Stimulated activated memory B cell treated with anti-CD40 and anti-IgM and Interleukin-4, amounts not matched to agents 10 μg/mL and 1 μg/mL and 100 μg/mL, for 72 hours (primary cell): ENCODE data around the gene NUBPL.
"Not testable (repeated sequence)": the region's sequence is repeated elsewhere in the genome, so short reads cannot be mapped to it uniquely, and the experiment has no call there.

Experiments used
- ATAC-seq: fragments of 150-1000 bp; cut with Tn5 transposase; 2 replicates; pipeline ENCODE4 v1.10.0; 2021
- H3K27ac Mint-ChIP-seq: one replicate; pipeline ENCODE4 v1.8.0; 2022; ENCODE audit warnings: mild to moderate bottlenecking, mixed read lengths
- H3K27me3 Mint-ChIP-seq: one replicate; pipeline ENCODE4 v1.8.0; 2022; ENCODE audit warnings: mixed read lengths
- H3K36me3 Mint-ChIP-seq: one replicate; pipeline ENCODE4 v1.8.0; 2022; ENCODE audit warnings: mixed read lengths
- H3K4me1 Mint-ChIP-seq: one replicate; pipeline ENCODE4 v1.8.0; 2022; ENCODE audit warnings: mixed read lengths
- H3K4me3 Mint-ChIP-seq: one replicate; pipeline ENCODE4 v1.8.0; 2022; ENCODE audit warnings: mild to moderate bottlenecking, moderate library complexity, mixed read lengths
- H3K9me3 Mint-ChIP-seq: one replicate; pipeline ENCODE4 v1.8.0; 2022; ENCODE audit warnings: mixed read lengths

The NUBPL gene

GRCh38 chr14:31677630-31678029 lies 116.4 kb downstream of the NUBPL start:
- Mint-ChIP-seq H3K9me3 (peaks cover 2% of the 10 kb centered on the region), H3K27me3 (no peaks in the 10 kb centered on the region), H3K4me1 (peaks cover 5% of the 10 kb centered on the region), H3K36me3 (peaks cover 51% of the 10 kb centered on the region), H3K4me3 (no peak overlapping the region), H3K27ac (no peak overlapping the region)
- ATAC-seq: no peak

GRCh38 chr14:31678421-31679249 lies 117.4 kb downstream of the NUBPL start:
- Mint-ChIP-seq H3K4me3 (no peak overlapping the region), H3K4me1 (peaks cover 5% of the 10 kb centered on the region), H3K36me3 (peaks cover 55% of the 10 kb centered on the region), H3K27me3 (no peaks in the 10 kb centered on the region), H3K9me3 (peaks cover 6% of the 10 kb centered on the region), H3K27ac (no peak overlapping the region)
- peak; percentile 48 for ATAC-seq

DNA sequence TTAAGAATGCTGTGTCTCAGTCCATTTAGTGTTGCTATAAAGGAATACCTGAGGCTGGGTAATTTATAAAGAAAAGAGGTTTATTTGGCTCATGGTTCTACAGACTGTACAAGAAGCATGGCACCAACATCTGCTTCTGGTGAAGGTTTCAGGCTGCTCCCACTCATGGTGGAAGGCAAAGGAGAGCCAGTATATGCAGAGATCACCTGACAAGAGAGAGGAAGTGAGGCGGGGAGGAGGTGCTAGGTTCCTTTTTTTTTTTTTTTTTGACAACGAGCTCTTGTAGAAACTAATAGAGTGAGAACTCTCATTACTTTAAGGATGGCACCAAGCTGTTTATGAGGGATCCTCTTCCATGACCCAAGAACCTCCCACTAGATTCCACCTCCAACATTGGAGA lies 121.6 kb downstream of the NUBPL start:
- H3K27me3 Mint-ChIP-seq: no peaks in the 10 kb centered on the region
- H3K27ac Mint-ChIP-seq: no peak overlapping the region
- H3K4me3 Mint-ChIP-seq: no peak overlapping the region
- no peak for ATAC-seq
- peaks cover 5% of the 10 kb centered on the region for H3K4me1 Mint-ChIP-seq
- H3K9me3 Mint-ChIP-seq: peaks cover 9% of the 10 kb centered on the region
- H3K36me3 Mint-ChIP-seq: peaks cover 73% of the 10 kb centered on the region

GRCh38 chr14:31687726-31688125 lies 126.5 kb downstream of the NUBPL start:
- Mint-ChIP-seq H3K4me1 (no peaks in the 10 kb centered on the region), H3K4me3 (no peak overlapping the region), H3K9me3 (peaks cover 7% of the 10 kb centered on the region), H3K27me3 (no peaks in the 10 kb centered on the region), H3K36me3 (peaks cover 65% of the 10 kb centered on the region), H3K27ac (no peak overlapping the region)
- ATAC-seq: no peak

DNA sequence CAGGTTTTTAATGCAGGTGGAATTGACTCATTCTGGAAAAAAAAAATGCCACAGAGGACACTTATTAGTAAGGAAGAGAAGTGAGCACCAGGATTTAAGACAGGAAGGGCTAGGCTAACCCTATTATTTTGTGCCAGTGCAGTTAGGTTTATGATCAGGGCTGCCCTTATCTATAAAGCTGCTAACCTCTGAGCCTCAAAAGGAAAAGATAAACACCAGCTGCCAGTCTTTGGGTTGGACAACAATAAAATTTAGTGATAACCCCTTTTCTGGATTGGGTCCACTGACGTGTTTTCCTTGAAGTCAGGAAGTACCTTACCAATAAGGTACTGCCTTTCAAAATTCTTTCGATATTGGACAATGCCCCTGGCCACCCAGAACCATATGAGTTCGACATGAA lies 128.9 kb downstream of the NUBPL start:
- peaks cover 45% of the 10 kb centered on the region for H3K36me3 Mint-ChIP-seq
- ATAC-seq: no peak
- no peaks in the 10 kb centered on the region for H3K27me3 Mint-ChIP-seq

GRCh38 chr14:31692376-31692781 lies 131.2 kb downstream of the NUBPL start:
- H3K4me3 Mint-ChIP-seq: no peak overlapping the region
- H3K27me3 Mint-ChIP-seq: no peaks in the 10 kb centered on the region
- no peaks in the 10 kb centered on the region for H3K4me1 Mint-ChIP-seq
- no peaks in the 10 kb centered on the region for H3K9me3 Mint-ChIP-seq
- ATAC-seq: no peak
- no peak overlapping the region for H3K27ac Mint-ChIP-seq
- peaks cover 32% of the 10 kb centered on the region for H3K36me3 Mint-ChIP-seq

More for the DNA sequence above, 128.9 kb downstream of the NUBPL start:
- no peaks in the 10 kb centered on the region for H3K9me3 Mint-ChIP-seq
- H3K4me3 Mint-ChIP-seq: no peak overlapping the region
- no peak overlapping the region for H3K27ac Mint-ChIP-seq
- H3K4me1 Mint-ChIP-seq: no peaks in the 10 kb centered on the region

DNA sequence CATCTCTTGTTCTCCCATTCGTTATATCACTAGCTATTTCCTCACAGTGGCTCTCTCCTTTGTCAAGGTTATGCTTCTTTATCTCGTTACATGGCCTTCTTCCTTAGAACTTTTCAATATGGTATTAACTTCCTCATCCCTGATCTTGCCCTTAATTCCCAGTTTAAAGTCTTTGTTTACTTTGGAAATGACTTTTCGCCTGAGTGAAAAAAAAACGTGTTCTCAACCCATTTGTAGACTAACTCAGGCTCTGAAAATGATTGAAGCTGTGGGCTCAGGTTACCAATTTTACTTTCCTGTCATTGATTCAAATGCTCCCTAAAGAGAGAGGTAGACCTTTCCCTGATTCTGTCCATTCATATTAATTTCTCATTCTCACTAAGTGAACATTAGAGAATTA lies 135.2 kb downstream of the NUBPL start:
- peaks cover 12% of the 10 kb centered on the region for H3K36me3 Mint-ChIP-seq
- H3K4me3 Mint-ChIP-seq: no peak overlapping the region
- no peaks in the 10 kb centered on the region for H3K27me3 Mint-ChIP-seq
- no peaks in the 10 kb centered on the region for H3K9me3 Mint-ChIP-seq
- H3K27ac Mint-ChIP-seq: no peak overlapping the region
- no peaks in the 10 kb centered on the region for H3K4me1 Mint-ChIP-seq
- ATAC-seq: no peak

DNA sequence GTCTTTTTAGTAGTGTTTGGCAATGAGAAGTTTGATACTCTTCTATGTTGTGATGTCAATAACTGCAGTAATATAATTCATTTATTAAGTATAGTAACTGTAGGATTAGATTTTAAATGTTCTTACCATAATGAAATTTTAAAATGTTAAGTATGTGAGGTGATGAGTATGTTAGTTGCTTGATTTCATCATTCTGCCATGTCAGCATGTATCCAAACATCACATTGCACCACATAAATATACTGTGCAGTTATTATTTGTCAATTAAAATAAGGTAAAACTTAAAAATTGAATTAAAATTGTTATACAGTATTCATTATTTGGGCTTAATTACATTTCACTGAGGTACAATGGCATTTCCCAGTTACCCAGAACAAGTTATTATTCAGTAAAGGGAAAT lies 138.6 kb downstream of the NUBPL start:
- no peak for ATAC-seq
- peaks cover 7% of the 10 kb centered on the region for H3K9me3 Mint-ChIP-seq
- no peak overlapping the region for H3K27ac Mint-ChIP-seq
- H3K4me3 Mint-ChIP-seq: no peak overlapping the region
- peaks cover 43% of the 10 kb centered on the region for H3K36me3 Mint-ChIP-seq
- H3K27me3 Mint-ChIP-seq: no peaks in the 10 kb centered on the region
- no peaks in the 10 kb centered on the region for H3K4me1 Mint-ChIP-seq

- no peaks in the 10 kb centered on the region for H3K27me3 Mint-ChIP-seq
- no peak for ATAC-seq
- H3K27ac Mint-ChIP-seq: no peak overlapping the region
- peaks cover 7% of the 10 kb centered on the region for H3K9me3 Mint-ChIP-seq
- H3K4me1 Mint-ChIP-seq: no peaks in the 10 kb centered on the region
- H3K36me3 Mint-ChIP-seq: peaks cover 50% of the 10 kb centered on the region
- H3K4me3 Mint-ChIP-seq: no peak overlapping the region
Observed at GRCh38 chr14:31700282-31701074, 139.3 kb downstream of the NUBPL start.

DNA sequence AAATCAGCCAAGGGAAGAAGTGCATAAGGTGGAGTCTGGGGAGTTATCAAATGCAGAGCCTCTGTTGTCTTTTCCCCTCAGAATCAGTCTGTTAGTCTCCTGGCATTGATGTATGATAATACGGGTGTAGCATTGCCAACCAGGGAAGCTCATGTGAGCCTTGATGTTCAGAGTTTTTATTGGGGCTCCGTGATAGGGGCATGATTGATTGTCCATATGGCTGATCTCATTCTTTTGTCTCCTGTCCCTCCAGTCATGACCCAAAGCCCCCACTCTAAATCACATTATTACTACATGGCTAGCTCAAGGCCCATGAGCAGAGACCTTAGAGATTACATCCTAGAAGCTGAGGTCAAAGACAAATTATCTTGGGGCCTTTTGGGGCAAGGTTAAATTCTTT lies 140.9 kb downstream of the NUBPL start:
- no peak for ATAC-seq
- H3K9me3 Mint-ChIP-seq: peaks cover 7% of the 10 kb centered on the region
- H3K4me3 Mint-ChIP-seq: no peak overlapping the region
- no peak overlapping the region for H3K27ac Mint-ChIP-seq
- H3K4me1 Mint-ChIP-seq: no peaks in the 10 kb centered on the region
- peaks cover 60% of the 10 kb centered on the region for H3K36me3 Mint-ChIP-seq
- H3K27me3 Mint-ChIP-seq: no peaks in the 10 kb centered on the region

GRCh38 chr14:31703056-31703455 lies 141.9 kb downstream of the NUBPL start:
- Mint-ChIP-seq H3K27ac (no peak overlapping the region), H3K9me3 (peaks cover 7% of the 10 kb centered on the region), H3K4me3 (no peak overlapping the region), H3K36me3 (peaks cover 65% of the 10 kb centered on the region), H3K4me1 (no peaks in the 10 kb centered on the region), H3K27me3 (no peaks in the 10 kb centered on the region)
- no peak for ATAC-seq

DNA sequence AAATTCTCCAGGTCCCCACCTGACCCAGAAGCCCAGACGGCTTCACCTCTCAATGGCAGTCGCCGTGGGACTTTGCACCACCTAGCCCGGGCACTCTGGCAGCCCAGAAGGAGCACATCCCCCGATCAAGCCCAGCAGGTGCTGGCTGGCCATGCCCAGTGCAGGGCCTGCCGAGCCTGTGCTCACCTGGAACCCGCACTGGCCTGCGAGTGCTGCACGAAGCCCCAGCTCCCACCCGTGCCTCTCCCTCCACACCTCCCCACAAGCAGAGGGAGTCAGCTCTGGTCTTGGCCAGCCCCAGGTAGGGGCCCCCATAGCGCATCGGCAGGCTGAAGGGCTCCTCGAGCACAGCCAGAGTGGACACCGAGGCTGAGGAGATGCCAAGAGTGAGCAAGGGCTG lies 144.5 kb downstream of the NUBPL start:
- Mint-ChIP-seq H3K9me3 (peaks cover 7% of the 10 kb centered on the region), H3K4me1 (no peaks in the 10 kb centered on the region), H3K4me3 (no peak overlapping the region), H3K27me3 (no peaks in the 10 kb centered on the region), H3K36me3 (peaks cover 79% of the 10 kb centered on the region), H3K27ac (no peak overlapping the region)
- no peak for ATAC-seq

- not testable (repeated sequence) for H3K4me1 Mint-ChIP-seq, H3K9me3 Mint-ChIP-seq, H3K4me3 Mint-ChIP-seq, H3K27me3 Mint-ChIP-seq, ATAC-seq, H3K27ac Mint-ChIP-seq
- peaks cover 85% of the 10 kb centered on the region for H3K36me3 Mint-ChIP-seq
Observed at GRCh38 chr14:31708661-31709060, 147.5 kb downstream of the NUBPL start.

DNA sequence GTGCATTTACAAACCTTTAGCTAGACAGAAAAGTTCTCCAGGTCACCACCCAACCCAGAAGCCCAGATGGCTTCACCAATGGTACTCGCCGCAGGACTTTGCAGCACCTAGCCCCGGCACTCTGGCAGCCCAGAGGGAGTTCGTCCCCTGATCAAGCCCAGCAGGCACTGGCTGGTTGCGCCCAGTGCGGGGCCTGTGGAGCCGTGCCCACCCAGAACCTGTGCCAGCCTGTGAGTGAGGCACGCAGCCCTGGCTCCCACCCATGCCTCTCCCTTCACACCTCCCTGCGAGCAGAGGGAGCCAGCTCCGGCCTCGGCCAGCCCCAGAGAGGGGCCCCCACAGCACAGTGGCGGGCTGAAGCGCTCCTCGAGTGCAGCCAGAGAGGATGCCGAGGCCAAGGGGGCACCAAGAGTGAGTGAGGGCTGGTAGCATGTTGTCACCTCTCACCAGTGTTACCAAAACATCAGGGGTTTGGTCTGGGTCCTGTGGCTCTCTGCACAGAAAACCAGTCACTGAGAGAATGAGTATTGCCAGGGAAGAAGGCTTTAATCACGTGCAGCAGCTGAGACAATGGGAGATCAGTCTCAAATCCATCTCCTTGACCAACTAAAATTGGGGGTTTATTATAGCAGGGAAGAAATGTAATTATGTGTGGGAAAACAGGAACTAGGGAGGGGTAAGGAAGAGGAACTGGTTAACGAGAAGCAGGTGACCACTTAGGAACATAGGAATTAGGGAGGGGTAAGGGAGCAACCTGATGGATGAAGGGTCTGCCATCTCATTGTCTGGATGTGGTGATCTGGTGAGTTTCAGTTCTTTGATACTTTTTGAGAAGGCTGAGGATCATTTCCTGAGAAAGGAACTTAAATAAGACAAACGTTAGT lies 151.3 kb downstream of the NUBPL start:
- H3K36me3 Mint-ChIP-seq: peaks cover 58% of the 10 kb centered on the region
- no peaks in the 10 kb centered on the region for H3K27me3 Mint-ChIP-seq
- no peak for ATAC-seq
- no peak overlapping the region for H3K4me3 Mint-ChIP-seq
- H3K4me1 Mint-ChIP-seq: peaks cover 13% of the 10 kb centered on the region
- H3K27ac Mint-ChIP-seq: no peak overlapping the region
- H3K9me3 Mint-ChIP-seq: peaks cover 2% of the 10 kb centered on the region

DNA sequence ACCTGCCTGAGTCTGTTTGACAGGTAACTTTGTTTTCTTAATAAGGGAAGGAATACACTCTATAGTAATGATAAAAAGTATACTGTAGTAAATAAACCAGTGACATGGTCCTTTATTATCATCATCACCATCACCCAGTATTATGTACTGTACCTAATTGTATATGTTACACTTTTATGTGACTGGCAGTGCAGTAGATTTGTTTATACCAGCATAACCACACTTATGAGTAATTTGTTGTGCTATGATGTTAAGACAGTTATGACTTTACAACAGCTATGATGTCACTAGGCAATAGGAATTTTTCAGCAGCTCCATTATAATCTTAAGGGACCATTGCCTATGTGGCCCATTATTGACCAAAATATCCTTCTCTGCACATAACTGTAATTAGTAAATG lies 155.0 kb downstream of the NUBPL start:
- no peak for ATAC-seq
- H3K27me3 Mint-ChIP-seq: no peaks in the 10 kb centered on the region
- peaks cover 13% of the 10 kb centered on the region for H3K4me1 Mint-ChIP-seq
- H3K36me3 Mint-ChIP-seq: peaks cover 38% of the 10 kb centered on the region
- H3K27ac Mint-ChIP-seq: no peak overlapping the region
- H3K9me3 Mint-ChIP-seq: no peaks in the 10 kb centered on the region
- H3K4me3 Mint-ChIP-seq: no peak overlapping the region
